B cell (primary cell): Measurements from ENCODE around the gene KLHL36. TPM values are rescaled to one million over a fixed set of nuclear protein-coding genes. Genes with fewer than 3 reads are reported as not detected.

Experiments
- ATAC-seq: fragments of 200-7000 bp; cut with Tn5 transposase; one replicate; pipeline ENCODE4 v1.10.0; 2021; ENCODE audit warnings: low read depth, mild to moderate bottlenecking, moderate number of reproducible peaks, moderate library complexity
- CTCF ChIA-PET: fragments of 350-600 bp; sonication (Branson Sonifier 250); formaldehyde crosslinking; loops from one replicate; lab custom pipeline; 2021; ENCODE audit warnings: antibody characterized with exemption, inconsistent platforms; lab: Charles Lee
- POLR2A ChIA-PET: fragments of 350-600 bp; sonication (Branson Sonifier 250); formaldehyde crosslinking; loops from one replicate; lab custom pipeline; 2021; ENCODE audit warnings: antibody characterized with exemption; lab: Charles Lee
- DNase-seq: peaks from one replicate; pipeline ENCODE4 v3.0.0; 2013
- H2AFZ ChIP-seq: 2 replicates; pipeline ENCODE4 v1.6.1; 2012; ENCODE audit warnings: mild to moderate bottlenecking, low read depth, low read length; ENCODE audit not compliant: insufficient read depth, poor library complexity, severe bottlenecking
- H3K27ac ChIP-seq, 2 donors: 1 replicate in 1 of 2; 2 replicates in 1 of 2; pipeline ENCODE4 v1.5.1; 2012 to 2013; ENCODE audit warnings: low read length in 2 of 2, mild to moderate bottlenecking in 2 of 2, moderate library complexity in 1 of 2
- H3K27me3 ChIP-seq, 4 experiments: fragments of 200-600 bp in 1 of 4; sonication (generic) in 1 of 4; replicated peaks in 1 of 4; 1 replicate in 2 of 4; 2 replicates in 2 of 4; pipeline versions ENCODE4 v1.6.1 to v1.7.0; 2013 to 2016; ENCODE audit warnings: low read length in 3 of 4, mild to moderate bottlenecking in 2 of 4, mixed read lengths in 1 of 4, moderate library complexity in 1 of 4; ENCODE audit not compliant: insufficient read depth in 4 of 4, control insufficient read depth in 3 of 4; ENCODE audit errors: control extremely low read depth in 1 of 4
- H3K36me3 ChIP-seq, 2 experiments: replicated peaks in 1 of 2; 1 replicate in 1 of 2; 2 replicates in 1 of 2; pipeline versions ENCODE4 v1.6.1 to v1.7.1; 2013; ENCODE audit warnings: low read length in 1 of 2; ENCODE audit not compliant: insufficient read depth in 2 of 2, control insufficient read depth in 1 of 2; ENCODE audit errors: control extremely low read depth in 1 of 2, extremely low read depth in 1 of 2
- H3K4me1 ChIP-seq, 2 donors: fragments of 200-600 bp in 1 of 2; sonication (generic) in 1 of 2; 1 replicate in 1 of 2; 2 replicates in 1 of 2; pipeline versions ENCODE4 v1.5.1 to v1.6.1; 2013 to 2017; ENCODE audit warnings: low read length in 2 of 2; ENCODE audit not compliant: control insufficient read depth in 2 of 2, insufficient read depth in 2 of 2
- H3K4me2 ChIP-seq: replicated peaks from 2 replicates; pipeline ENCODE3; 2012; ENCODE audit warnings: mild to moderate bottlenecking, low read depth, low read length; ENCODE audit not compliant: poor library complexity, severe bottlenecking
- H3K4me3 ChIP-seq, 5 experiments: fragments of 200-600 bp in 1 of 5; sonication (generic) in 1 of 5; 1 replicate in 3 of 5; 2 replicates in 2 of 5; pipeline versions ENCODE4 v1.5.1 to v1.7.0; 2011 to 2016; ENCODE audit warnings: low read length in 4 of 5, mild to moderate bottlenecking in 4 of 5, low read depth in 2 of 5, control low read depth in 1 of 5, moderate library complexity in 1 of 5; ENCODE audit not compliant: insufficient read depth in 1 of 5; ENCODE audit errors: control extremely low read depth in 1 of 5, extremely low read depth in 1 of 5
- H3K79me2 ChIP-seq: fragments of 200-600 bp; sonication (generic); one replicate; pipeline ENCODE4 v1.6.0; 2016; ENCODE audit warnings: low read length; ENCODE audit not compliant: control insufficient read depth, insufficient read depth
- H3K9ac ChIP-seq: fragments of 200-600 bp; sonication (generic); 2 replicates; pipeline ENCODE4 v1.6.1; 2017; ENCODE audit warnings: mild to moderate bottlenecking, low read length, moderate library complexity
- H3K9me3 ChIP-seq, 3 donors: one replicate each; pipeline versions ENCODE4 v1.6.1 to v1.7.1; 2013; ENCODE audit warnings: low read length in 2 of 3; ENCODE audit not compliant: control insufficient read depth in 2 of 3, insufficient read depth in 1 of 3; ENCODE audit errors: control extremely low read depth in 1 of 3
- H4K20me1 ChIP-seq: 2 replicates; pipeline ENCODE4 v1.6.0; 2012; ENCODE audit warnings: mild to moderate bottlenecking, low read length; ENCODE audit not compliant: insufficient read depth, control insufficient read depth, poor library complexity, severe bottlenecking
- H3K27ac Mint-ChIP-seq: one replicate; pipeline ENCODE4 v1.8.0; 2021; ENCODE audit warnings: mixed read lengths
- H3K27me3 Mint-ChIP-seq: one replicate; pipeline ENCODE4 v1.8.0; 2021; ENCODE audit warnings: mixed read lengths
- H3K4me1 Mint-ChIP-seq: one replicate; pipeline ENCODE4 v1.8.0; 2021; ENCODE audit warnings: mixed read lengths
- H3K4me3 Mint-ChIP-seq: one replicate; pipeline ENCODE4 v1.8.0; 2021; ENCODE audit warnings: mixed read lengths
- H3K9me3 Mint-ChIP-seq: one replicate; pipeline ENCODE4 v1.8.0; 2022; ENCODE audit warnings: mixed read lengths; ENCODE audit not compliant: insufficient read depth
- EZH2 ChIP-seq: IDR thresholded peaks from 2 replicates; pipeline ENCODE4 v1.6.1; 2012; ENCODE audit warnings: borderline replicate concordance, low read depth, mild to moderate bottlenecking, moderate library complexity, low read length; ENCODE audit not compliant: insufficient read depth, poor library complexity, severe bottlenecking
- WGBS: methylation state at CpG from one replicate; pipeline ENCODE4 v1.1.5; 2013; ENCODE audit warnings: missing lambda C conversion rate; ENCODE audit not compliant: insufficient coverage; 5-methylcytosine and 5-hydroxymethylcytosine counted together
- intact Hi-C: fragments of 100-400 bp; cut with micrococcal nuclease; formaldehyde crosslinking; loops from one replicate; pipeline ENCODE4 v1.10.0; 2022
- polyA plus RNA-seq: library from polyadenylated mRNA; depleted of rRNA; stranded (reverse); fragments of >200 nt; gene quantifications from 2 replicates; pipeline ENCODE4 v1.2.3, GENCODE V29; 2012
- total RNA-seq, 2 donors: library from RNA; stranded (reverse); fragments of 120-200 nt in 1 of 2; gene quantifications; 1 replicate in 1 of 2; 2 replicates in 1 of 2; pipeline versions ENCODE4 v1.2.3 to v1.2.4, GENCODE V29; 2013 to 2022
- TF ChIP-seq, protein P1 (sequence below): fragments of 200-600 bp; IDR thresholded peaks from one replicate; pipeline ENCODE4 v1.8.0; 2022; ENCODE audit warnings: antibody characterized with exemption, mild to moderate bottlenecking

The KLHL36 gene
- total and polyA plus RNA-seq, 2 donors (not counting 1 experiment from before 2014, with no cell fraction given) = 90.3 to 135 TPM

DNA sequence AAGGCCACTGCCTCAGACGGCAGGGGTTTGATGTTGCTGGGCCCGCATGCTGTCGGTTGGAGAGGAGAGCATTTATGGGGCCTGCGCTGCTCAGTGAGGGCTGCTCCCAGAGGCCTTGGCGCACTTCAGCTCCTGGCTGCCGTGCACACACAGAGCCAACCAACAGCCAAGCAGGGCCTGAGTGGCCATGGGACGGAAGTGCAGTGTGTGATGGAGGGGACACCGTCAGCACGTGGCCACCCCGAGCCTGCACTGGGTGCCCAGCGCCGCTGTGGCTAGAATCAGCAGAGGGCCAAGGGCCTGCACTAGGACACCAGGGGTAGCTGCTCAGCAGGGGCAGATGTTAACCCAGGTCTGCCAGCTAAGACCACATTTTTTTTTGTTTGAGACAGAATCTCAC is 21.8 kb downstream of the KLHL36 start:
- H3K4me3 ChIP-seq = no peak overlapping the region
- no peaks in the 10 kb centered on the region for H3K9me3 ChIP-seq
- H3K9ac ChIP-seq = no peak overlapping the region
- Mint-ChIP-seq H3K4me1 (peaks cover 14% of the 10 kb centered on the region), H3K27me3 (no peaks in the 10 kb centered on the region), H3K27ac (no peak overlapping the region), H3K4me3 (no peak overlapping the region), H3K9me3 (no peaks in the 10 kb centered on the region)
- H3K79me2 ChIP-seq = peaks cover 10% of the 10 kb centered on the region
- WGBS = 95% methylated on average over 12 of the region's 12 CpGs
- TF ChIP-seq EZH2 = no peak
- TF ChIP-seq, protein P1, sequence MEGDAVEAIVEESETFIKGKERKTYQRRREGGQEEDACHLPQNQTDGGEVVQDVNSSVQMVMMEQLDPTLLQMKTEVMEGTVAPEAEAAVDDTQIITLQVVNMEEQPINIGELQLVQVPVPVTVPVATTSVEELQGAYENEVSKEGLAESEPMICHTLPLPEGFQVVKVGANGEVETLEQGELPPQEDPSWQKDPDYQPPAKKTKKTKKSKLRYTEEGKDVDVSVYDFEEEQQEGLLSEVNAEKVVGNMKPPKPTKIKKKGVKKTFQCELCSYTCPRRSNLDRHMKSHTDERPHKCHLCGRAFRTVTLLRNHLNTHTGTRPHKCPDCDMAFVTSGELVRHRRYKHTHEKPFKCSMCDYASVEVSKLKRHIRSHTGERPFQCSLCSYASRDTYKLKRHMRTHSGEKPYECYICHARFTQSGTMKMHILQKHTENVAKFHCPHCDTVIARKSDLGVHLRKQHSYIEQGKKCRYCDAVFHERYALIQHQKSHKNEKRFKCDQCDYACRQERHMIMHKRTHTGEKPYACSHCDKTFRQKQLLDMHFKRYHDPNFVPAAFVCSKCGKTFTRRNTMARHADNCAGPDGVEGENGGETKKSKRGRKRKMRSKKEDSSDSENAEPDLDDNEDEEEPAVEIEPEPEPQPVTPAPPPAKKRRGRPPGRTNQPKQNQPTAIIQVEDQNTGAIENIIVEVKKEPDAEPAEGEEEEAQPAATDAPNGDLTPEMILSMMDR = no peak
- H2AFZ ChIP-seq = no peak overlapping the region
- DNase-seq = no peak
- ChIA-PET POLR2A (interaction anchor here (0.6 to 0.7 kb wide), 2 partner anchors 11 to 14 kb away, joined by 3 to 4 read pairs; no protein-coding TSS in a partner anchor), CTCF (interaction anchor here (0.6 to 2.5 kb wide), 7 partner anchors 17 to 109 kb away, joined by 3 to 20 read pairs (median 4); no protein-coding TSS in a partner anchor)
- peaks cover 2 to 10% of the 10 kb centered on the region in 2 experiments for H3K36me3 ChIP-seq
- H3K27ac ChIP-seq = no peak overlapping the region
- H3K4me1 ChIP-seq = peaks cover under 1 to 15% of the 10 kb centered on the region in 2 donors
- H3K4me2 ChIP-seq = no peak overlapping the region
- no peak for ATAC-seq
- intact Hi-C loops = no loop called here
- no peaks in the 10 kb centered on the region for H3K27me3 ChIP-seq
- peaks cover 21% of the 10 kb centered on the region for H4K20me1 ChIP-seq
